SK-N-SH (cell line): ENCODE data around the gene ERICH3. TPM values are rescaled to one million over a fixed set of nuclear protein-coding genes. Genes with fewer than 3 reads are reported as not detected.

Source experiments
- polyA plus RNA-seq, 3 experiments: library from polyadenylated mRNA; depleted of rRNA; stranded (reverse); fragments of >200 nt; gene quantifications; 2 replicates each; pipeline ENCODE4 v1.2.3, GENCODE V29; 2012

The ERICH3 gene
- polyA plus RNA-seq, 1 of the 3 experiments (the other 2 are of a cell fraction): not detected

Other genes with a start within 250 kb of the ERICH3 start
- not detected in 2 replicates for gene LRRC53, start 161.2 kb downstream of the ERICH3 start, polyA plus RNA-seq (2012; rRNA removed)
- 57.2 and 81.9 TPM in 2 replicates for gene CRYZ, start 59.3 kb upstream of the ERICH3 start, polyA plus RNA-seq (2012; rRNA removed)
- gene TYW3, start 59.4 kb upstream of the ERICH3 start, polyA plus RNA-seq (2012; rRNA removed): 9.2 and 12.0 TPM in 2 replicates